ENCODE measurements around the gene BMP7. TPM values are rescaled to one million over a fixed set of nuclear protein-coding genes. Genes with fewer than 3 reads are reported as not detected.

Gene BMP7
- total RNA-seq, 1 donor from 2014 or later = 23.0 TPM

DNA sequence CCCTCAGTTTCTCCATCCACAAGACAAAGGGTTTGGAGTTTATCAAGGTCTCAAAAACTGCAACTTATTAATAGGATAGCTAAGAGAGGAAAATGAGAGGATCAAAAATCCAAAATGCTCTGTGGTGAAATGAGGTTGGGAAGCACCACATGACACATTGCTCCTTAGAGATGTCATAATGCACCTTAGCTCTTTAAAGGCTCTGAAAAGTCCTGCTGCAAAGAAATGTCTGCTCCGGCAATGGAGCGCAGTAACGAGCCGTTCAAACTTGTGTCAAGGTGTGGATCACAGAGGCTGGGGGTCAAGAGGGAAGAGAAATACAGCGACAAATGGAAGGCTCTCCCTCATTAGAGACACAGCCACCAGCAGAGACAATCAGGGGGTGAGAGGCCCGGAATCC lies 53.1 kb downstream of the BMP7 start:
- Mint-ChIP-seq H3K36me3 (peaks cover 6% of the 10 kb centered on the region), H3K27ac (no peak overlapping the region), H3K4me1 (peaks cover 20% of the 10 kb centered on the region), H3K4me3 (no peak overlapping the region), H3K27me3 (ENCODE audit: low read depth) (no peaks in the 10 kb centered on the region), H3K9me3 (no peaks in the 10 kb centered on the region)
- TF ChIP-seq, protein P1, sequence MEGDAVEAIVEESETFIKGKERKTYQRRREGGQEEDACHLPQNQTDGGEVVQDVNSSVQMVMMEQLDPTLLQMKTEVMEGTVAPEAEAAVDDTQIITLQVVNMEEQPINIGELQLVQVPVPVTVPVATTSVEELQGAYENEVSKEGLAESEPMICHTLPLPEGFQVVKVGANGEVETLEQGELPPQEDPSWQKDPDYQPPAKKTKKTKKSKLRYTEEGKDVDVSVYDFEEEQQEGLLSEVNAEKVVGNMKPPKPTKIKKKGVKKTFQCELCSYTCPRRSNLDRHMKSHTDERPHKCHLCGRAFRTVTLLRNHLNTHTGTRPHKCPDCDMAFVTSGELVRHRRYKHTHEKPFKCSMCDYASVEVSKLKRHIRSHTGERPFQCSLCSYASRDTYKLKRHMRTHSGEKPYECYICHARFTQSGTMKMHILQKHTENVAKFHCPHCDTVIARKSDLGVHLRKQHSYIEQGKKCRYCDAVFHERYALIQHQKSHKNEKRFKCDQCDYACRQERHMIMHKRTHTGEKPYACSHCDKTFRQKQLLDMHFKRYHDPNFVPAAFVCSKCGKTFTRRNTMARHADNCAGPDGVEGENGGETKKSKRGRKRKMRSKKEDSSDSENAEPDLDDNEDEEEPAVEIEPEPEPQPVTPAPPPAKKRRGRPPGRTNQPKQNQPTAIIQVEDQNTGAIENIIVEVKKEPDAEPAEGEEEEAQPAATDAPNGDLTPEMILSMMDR (IDR thresholded peaks at IDR 0.05; ENCODE audit: unreplicated experiment) = no peak
- DNase-seq (ENCODE audit: low spot score in 2 of 2, unreplicated experiment in 2 of 2) = no peak

DNA sequence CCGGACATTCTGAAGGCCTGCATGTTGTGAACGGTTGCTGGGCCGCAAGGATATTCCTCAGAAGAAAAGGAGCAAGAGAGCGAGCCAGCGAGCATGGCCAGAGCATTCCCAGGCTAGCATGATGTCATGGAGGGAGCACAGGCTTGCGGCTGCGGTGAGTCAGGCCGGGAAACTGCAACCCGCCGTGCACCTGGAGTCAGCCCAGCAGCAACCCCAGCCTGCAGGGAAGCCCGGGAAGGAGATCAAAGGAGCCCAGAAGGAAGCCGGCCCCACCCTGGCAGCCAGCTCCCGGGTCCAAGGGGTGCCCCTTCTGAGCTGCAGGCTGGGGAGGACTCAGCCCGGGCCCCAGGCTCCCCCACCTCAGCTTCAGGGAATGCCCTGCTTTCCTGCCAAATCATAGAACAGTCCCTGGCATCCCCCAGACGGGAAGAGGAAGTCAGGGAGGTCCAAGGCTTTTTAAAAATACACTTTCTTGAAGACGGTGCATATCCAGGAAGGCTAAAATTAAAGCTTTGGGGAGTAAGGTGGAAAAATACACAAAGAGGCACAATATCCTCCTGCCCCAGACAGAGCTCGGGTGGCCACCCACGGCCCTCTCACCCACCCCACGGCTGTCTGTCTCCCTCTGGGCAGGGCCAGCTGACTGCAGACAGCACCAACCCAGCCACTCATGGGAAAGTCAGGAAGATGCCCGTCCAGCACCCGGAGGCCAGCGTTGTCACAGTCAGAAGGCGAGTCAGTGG lies 53.7 kb downstream of the BMP7 start:
- Mint-ChIP-seq H3K36me3 (peaks cover 9% of the 10 kb centered on the region), H3K4me1 (peaks cover 20% of the 10 kb centered on the region), H3K9me3 (no peaks in the 10 kb centered on the region), H3K27ac (peak overlapping the region; percentile 80), H3K4me3 (no peak overlapping the region), H3K27me3 (ENCODE audit: low read depth) (no peaks in the 10 kb centered on the region)
- peak in 1 of 2 experiments; percentile 63 for DNase-seq (ENCODE audit: low spot score in 2 of 2, unreplicated experiment in 2 of 2)
- TF ChIP-seq, protein P1 (IDR thresholded peaks at IDR 0.05; ENCODE audit: unreplicated experiment) = no peak

DNA sequence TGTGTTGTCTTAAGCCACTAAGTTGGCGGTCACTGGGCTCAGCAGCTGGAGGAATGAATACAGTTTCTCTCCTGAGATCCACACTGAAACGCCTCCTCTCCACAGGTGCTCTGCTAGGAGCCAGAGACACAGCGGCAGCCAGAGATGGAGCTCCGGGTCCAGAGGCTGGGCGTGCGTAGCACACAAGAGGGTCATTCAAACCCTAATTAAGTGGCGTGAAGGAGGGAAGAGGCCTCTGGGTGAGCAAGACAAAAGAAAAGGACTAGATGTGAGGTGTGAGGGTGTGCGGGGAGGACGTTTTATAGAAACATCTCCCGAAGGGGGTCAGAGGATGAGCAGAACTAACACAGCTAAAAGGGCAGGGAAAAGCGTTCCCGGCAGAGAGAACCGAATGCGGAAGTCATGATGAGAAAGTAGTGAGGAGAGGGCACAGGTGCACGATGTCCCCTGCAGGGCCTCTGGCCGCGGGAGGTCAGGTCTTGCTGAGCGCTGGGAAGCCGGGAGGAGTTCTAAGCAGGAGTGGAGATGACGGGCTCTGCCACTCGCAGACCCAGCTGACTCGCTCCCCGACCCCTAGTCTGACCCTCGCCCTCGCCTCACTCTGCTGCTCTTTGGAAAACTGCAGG lies 54.4 kb downstream of the BMP7 start:
- Mint-ChIP-seq H3K27me3 (ENCODE audit: low read depth) (no peaks in the 10 kb centered on the region), H3K4me3 (no peak overlapping the region), H3K36me3 (peaks cover 12% of the 10 kb centered on the region), H3K9me3 (peaks cover 5% of the 10 kb centered on the region), H3K27ac (peak overlapping the region; percentile 80), H3K4me1 (peaks cover 20% of the 10 kb centered on the region)
- no peak for DNase-seq (ENCODE audit: low spot score in 2 of 2, unreplicated experiment in 2 of 2)
- TF ChIP-seq, protein P1 (IDR thresholded peaks at IDR 0.05; ENCODE audit: unreplicated experiment) = no peak

DNA sequence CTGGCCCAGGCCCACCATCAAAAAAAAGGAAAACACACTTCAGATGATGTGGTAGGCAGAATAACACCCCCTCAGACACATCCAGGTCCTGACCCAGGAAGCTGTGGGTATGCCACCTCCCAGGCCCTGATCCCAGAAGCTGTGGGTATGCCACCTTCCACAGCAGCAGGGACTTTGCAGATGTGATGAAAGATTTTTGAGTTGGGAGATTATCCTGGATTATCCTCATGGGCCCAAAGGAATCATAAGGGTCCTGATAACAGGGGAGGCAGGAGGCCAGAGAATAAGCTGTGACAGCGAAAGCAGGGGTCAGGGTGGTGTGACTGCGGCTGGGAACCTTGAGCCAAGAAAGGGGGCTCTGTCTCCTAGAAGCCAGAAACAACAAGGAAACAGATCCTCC lies 55.0 kb downstream of the BMP7 start:
- H3K27ac Mint-ChIP-seq = peak overlapping the region; percentile 22
- peaks cover 7% of the 10 kb centered on the region for H3K9me3 Mint-ChIP-seq
- H3K36me3 Mint-ChIP-seq = peaks cover 16% of the 10 kb centered on the region
- no peaks in the 10 kb centered on the region for H3K27me3 Mint-ChIP-seq (ENCODE audit: low read depth)
- TF ChIP-seq, protein P1 (IDR thresholded peaks at IDR 0.05; ENCODE audit: unreplicated experiment) = no peak
- H3K4me3 Mint-ChIP-seq = no peak overlapping the region
- peaks cover 20% of the 10 kb centered on the region for H3K4me1 Mint-ChIP-seq
- no peak for DNase-seq (ENCODE audit: low spot score in 2 of 2, unreplicated experiment in 2 of 2)

DNA sequence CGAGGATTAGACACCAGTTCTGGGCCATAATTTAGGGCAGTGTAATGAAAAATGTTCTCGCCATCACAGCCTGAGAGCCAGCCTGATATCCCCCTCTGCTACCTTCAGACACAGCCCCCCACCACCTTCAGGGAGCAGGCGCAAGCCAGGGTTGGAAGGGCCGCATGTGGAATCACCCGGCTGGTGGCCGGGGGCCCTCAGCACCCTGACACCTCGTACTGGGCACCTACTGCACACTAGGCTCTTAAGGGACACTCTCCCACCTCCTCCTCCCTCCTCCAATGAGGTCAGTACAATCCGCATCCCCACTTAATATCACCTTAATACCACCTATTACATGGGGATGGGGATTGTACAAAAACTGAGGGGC lies 55.5 kb downstream of the BMP7 start:
- Mint-ChIP-seq H3K36me3 (peaks cover 18% of the 10 kb centered on the region), H3K4me1 (peaks cover 20% of the 10 kb centered on the region), H3K27ac (no peak overlapping the region), H3K9me3 (peaks cover 7% of the 10 kb centered on the region), H3K4me3 (no peak overlapping the region), H3K27me3 (ENCODE audit: low read depth) (no peaks in the 10 kb centered on the region)
- DNase-seq (ENCODE audit: low spot score in 2 of 2, unreplicated experiment in 2 of 2) = no peak
- TF ChIP-seq, protein P1 (IDR thresholded peaks at IDR 0.05; ENCODE audit: unreplicated experiment) = no peak
